Measurements from ENCODE around the gene PARVB.
"Not testable (repeated sequence)": the region's sequence is repeated elsewhere in the genome, so short reads cannot be mapped to it uniquely, and the experiment has no call there.

PARVB gene

DNA sequence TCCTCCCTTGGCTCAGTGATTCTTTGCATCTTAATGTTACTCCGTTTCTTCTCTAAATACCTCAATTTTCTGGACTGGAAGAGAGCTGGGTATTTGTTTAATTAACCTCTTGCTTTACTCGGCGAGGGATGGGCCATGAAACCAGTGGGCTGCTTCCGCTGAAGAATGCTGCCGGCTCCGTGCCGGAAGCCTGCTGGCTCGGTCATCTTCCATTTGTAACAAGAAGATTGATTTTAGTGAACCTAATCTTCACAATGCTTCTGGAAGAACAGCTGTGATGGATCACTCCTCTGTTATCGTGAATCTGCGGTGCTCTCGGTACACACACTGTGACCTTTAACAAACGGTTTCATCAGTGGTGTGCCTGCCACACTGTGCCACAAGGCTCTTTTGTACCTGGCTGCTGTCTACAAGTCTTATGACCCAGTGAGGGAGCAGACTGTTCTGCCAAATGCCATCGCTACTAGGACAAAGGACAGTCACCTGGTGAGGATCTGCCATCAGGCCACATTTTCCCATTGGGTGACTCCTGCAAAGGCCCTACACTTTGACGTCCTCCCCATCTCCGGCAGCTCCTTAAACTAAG, 25.3 kb upstream of the PARVB start:
- no peak for DNase-seq

DNA sequence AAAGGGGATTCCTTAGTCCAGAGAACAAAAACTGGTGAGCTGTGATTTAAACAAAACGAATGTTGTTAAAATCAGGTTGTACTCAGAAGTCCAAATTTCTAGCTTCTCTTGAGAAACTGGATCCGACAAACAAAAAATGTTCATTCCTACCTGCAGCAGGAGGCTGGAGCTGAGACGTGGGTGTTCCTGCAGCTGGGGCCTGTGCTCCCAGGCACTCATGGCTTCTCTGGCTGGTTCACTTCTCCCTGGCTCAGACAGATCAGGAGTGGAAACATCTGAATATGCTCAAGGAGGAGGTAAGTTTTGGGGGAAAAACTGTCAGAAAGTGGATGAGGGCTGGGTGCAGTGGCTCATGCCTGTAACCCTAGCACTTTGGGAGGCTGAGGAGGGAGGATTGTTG, 24.7 kb upstream of the PARVB start:
- no peak for DNase-seq

DNA sequence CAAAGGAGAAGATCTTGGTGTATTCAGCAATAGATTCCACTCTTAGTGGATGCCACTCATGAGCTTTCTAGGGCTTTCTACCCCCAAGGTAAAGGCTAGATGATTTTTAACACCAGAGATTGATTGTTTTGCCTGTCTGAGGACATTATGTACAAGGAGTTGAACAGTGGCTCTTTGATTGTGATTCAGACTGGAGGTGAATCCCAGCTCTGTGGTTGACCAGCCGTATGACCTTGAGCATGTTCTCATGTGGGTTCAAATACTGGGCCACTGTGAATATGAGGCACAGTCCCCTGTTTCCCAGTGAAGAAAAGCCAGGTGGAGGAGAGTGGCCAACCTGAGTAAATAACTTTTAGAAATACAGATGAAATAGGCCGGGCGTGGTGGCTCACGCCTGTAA, 24.0 kb upstream of the PARVB start:
- DNase-seq: no peak

DNA sequence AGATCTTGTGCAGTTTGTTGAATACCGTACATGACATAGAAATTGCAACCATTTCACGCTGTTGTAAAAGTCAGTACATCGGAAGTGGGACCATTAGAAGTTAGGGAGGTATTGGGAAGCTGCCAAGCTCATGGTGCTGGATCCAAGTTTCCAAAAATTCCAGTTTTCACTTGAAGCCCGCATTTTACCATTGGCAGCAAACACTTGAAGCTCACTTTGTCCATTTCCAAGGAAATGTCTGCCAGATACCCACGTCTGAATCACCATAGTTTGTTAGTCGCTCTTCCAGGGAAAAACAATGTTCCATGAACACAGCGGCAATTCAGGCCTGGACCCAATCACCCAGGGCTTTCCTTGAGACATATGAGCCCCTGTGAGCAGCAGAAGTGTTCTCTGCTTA, 22.6 kb upstream of the PARVB start:
- DNase-seq: no peak

DNA sequence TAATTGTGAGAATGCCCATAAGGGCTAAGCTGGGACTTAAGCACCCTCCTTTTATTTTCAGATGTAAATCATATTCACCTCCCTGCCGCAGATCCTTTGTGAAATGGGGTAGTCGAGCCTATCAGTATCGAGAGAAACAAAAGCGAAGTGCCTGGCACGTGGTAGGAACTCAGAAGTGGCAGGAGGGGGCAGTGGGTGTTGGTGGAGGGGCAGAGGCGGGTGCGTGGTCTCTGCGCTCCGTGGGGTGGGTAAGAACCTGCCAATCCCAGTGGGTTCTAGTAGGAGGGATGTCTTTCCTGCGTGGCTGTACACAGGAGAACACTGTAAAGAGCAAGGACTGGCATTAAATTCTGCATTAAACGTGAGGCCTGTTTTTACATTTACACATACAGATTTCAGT, 21.8 kb upstream of the PARVB start:
- DNase-seq: no peak

DNA sequence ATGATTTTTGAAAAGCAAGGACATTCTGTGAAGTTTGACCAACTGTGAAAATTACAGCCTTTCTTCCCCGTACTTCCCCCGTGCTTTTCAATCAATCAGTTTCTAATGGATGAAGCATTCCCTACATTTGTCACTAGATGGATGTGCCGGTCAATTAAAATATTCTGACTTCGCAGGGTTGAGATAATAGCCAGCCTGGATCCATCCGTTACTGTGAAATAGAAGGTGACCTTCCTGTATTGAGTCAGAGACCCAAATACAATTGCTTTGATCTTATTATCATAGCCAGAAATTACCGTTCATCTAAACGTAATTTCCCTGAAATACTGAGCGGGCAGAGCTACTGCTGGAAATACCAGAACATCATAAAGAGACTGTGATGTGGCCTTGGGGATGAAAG, 21.1 kb upstream of the PARVB start:
- no peak for DNase-seq

DNA sequence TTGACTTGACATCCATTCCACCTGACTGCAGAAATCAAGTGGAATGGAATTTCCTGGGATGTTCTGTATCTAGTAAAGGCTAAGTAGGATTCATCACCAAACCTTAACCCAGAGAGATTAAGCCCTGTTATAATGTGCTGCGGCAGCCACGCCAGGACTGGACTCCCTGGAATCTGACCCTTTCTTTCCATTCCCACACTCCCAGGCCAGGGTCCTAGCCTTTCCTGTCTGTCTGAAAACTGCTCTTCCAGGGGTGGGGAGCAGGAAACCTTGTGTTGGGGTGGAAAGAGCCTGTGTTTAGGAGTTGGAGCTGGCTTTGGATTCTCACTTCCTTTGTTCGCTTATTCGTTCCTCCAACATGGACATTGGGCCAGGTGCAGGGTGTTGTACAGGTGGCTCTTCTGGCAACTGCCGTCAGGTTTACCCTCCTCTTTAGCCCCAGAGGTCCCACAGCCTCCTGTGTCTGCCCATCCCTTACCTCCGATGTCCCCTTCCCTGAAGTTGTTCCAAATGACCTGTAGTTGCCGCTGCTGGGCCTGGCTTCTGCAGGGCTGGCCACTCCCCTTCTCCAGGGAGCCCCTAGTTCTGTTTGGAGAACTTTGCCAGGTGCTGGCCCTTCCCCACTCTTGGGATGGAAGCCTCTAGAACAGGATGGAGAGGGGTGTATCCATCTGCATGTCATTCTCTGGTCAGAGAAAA, 20.5 kb upstream of the PARVB start:
- DNase-seq: no peak

DNA sequence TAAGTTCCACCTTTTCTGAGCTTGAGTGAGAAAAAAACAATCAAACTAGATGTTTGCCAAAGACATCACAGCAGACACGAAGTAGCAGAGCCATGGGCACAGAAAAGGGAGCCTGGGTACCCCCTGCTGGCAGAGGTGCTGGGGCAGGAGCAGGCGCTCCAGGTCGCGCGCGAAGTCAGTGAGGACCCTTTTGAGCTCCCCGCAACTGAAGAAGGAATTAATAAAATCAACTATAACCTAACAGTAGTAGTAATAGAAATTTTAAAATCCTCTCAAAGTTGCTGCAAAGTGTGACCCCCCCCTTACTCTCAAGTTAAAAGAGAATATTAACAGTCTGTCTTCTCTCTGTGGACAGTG, 20.0 kb upstream of the PARVB start:
- DNase-seq: no peak

DNA sequence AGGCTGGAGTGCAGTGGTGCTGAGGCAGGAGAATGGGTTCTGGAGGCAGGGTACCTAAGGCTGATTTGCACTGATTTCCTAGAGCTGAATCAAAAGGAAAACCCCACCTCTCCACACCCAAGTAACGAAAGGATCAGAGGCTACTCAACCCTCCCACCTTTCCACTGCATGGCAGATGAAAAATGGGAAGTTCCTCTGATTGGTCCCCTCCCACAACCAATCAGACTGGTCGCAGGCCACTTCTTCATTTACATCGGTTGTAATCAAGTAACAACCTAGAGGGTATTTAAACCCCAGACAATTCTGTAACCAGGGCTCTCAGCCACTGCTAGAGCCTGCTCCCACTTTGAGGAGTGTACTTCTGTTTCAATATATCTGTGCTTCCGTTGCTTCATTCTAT, 18.6 kb upstream of the PARVB start:
- DNase-seq: no peak

DNA sequence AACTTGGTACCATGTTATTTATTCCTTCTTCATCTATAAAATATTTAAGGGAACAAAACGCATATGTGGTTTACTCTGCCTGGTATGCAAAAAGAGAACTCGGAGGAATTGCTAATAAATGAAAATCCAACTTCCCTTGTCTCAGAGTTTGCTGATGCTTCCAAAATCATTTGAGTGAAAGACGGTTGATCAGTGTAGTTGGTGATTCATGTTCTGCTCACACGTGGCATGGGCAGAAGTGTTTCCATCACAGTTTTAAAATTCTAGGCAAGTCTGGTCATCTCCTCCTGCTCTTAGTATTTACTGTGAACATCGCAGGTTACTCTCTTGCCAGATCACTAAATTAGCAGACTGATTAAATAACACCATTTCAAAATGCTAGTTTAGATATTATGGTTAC, 11.9 kb upstream of the PARVB start:
- DNase-seq: no peak

DNA sequence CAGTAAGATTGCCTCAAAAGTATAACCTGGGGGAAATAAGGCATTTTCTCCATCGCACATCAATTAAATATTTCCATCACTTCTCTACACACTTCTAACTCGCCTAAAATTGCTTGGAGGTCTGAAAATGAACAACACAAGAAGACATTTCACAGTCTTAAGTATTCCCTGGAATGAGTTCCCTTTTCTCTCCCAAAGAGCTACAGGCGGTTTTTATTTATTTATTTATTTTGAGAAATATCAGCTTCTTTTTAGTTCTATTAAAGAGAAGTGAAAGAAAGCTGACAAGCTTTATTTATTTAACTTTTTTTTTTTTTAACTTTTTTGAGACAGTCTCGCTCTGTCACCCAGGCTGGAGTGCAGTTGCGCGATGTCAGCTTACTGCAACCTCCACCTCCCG, 11.5 kb upstream of the PARVB start:
- no peak for DNase-seq

DNA sequence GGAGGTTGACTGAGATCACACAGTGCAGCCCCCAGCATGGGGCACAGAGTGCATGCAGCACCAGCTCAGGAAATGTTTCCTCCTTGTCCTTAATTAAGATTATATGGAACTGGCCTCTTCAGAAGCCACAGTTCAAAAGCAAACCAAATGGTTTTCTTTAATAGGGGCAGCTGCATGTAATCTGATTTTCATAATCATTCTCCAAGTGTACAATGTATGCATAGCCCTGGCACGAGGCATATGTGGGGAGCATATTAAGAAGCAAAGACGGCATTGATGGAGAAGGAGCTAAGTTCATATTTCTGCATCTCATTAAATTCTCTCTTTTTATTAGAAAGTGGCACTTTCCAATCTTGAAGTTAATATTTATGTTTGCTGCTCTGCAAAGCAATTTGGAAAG, 9.9 kb upstream of the PARVB start:
- DNase-seq: no peak

DNA sequence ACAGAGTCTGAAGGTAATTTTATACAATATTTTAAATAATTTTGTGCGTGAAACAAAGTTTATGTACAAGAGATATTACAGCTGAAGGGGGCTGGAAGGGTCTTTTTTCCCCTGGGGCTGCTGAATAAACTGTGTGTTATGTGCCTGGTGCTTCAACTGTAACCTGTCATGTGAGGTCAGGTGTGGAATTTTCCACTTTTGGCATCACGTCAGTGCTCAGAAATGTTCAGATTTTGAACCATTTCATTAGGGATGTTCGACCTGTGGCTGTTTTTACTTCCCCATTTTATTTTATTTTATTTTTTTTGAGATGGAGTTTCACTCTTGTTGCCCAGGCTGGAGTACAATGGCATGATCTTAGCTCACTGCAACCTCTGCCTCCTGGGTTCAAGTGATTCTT, 7.5 kb upstream of the PARVB start:
- not testable (repeated sequence) for DNase-seq

DNA sequence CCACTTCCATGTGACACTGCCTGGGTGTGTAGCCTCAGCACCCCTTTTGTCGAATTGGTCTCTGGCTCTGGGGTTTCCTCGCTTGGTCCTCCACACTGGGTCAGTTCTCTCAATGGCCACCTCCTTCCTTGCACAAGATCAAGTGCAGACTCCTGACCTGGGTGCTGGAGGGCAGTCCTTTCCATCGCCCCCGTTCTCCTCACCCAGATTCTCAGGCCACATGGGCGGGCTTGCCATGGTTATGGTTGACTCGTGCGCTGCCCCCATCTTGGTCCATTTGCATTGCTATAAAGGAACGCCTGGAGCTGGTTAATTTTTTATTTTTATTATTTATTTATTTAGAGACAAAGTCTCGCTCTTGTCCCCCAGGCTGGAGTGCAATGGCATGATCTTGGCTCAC, 5.5 kb upstream of the PARVB start:
- DNase-seq: no peak

DNA sequence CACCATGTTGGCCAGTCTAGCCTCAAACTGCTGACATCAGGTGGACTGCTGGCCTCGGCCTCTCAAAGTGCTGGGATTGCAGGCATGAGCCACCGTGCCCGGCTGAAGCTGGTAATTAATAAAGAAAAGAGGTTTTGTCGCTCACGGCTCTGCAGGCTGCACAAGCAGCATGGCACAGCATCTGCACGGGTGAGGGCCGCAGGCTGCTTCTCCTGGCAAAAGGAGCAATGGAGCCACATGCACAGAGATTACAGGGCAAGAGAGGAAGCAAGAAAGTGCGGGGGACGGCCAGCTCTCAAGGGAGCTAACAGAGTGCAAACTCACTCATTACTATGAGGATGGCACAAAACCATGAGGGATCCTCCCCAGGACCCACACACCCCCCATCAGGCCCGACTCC, 4.7 kb upstream of the PARVB start:
- DNase-seq: no peak

DNA sequence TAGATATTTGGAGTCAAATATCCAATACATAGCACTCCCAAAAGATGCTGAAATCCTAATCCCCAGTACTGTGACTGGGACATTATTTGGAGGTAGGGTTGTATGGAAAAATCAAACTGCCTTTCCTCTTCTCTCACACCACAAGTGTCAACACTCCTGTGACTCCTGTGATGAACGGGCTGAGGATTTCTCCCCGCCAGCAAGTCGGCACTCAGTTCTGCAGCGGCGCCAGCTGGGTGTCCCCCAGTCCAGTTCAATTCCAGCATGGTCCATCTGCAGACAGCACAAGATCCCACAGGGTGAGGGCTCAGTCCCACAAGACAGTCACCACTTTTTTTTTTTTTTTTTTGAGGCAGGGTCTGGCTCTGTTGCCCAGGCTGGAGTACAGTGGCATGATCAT, 4.3 kb upstream of the PARVB start:
- no peak for DNase-seq

DNA sequence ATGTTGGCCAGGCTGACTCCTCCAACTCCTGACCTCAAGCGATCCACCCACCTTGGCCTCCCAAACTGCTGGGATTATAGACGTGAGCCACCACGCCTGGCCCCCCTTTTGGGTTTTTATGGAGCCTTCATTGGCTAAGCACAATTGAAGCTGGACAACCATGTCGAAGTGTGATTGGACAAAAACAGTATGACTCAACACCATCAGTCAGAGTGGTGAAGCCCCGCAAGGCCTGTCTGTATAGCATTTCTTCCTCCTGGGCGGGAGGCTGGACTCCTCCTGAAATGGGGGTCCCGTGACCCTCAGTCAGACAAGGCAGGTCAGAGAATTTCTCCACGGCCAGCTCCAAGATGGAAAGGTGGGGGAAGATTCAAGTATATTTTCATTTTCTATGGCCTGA, 3.1 kb upstream of the PARVB start:
- no peak for DNase-seq

DNA sequence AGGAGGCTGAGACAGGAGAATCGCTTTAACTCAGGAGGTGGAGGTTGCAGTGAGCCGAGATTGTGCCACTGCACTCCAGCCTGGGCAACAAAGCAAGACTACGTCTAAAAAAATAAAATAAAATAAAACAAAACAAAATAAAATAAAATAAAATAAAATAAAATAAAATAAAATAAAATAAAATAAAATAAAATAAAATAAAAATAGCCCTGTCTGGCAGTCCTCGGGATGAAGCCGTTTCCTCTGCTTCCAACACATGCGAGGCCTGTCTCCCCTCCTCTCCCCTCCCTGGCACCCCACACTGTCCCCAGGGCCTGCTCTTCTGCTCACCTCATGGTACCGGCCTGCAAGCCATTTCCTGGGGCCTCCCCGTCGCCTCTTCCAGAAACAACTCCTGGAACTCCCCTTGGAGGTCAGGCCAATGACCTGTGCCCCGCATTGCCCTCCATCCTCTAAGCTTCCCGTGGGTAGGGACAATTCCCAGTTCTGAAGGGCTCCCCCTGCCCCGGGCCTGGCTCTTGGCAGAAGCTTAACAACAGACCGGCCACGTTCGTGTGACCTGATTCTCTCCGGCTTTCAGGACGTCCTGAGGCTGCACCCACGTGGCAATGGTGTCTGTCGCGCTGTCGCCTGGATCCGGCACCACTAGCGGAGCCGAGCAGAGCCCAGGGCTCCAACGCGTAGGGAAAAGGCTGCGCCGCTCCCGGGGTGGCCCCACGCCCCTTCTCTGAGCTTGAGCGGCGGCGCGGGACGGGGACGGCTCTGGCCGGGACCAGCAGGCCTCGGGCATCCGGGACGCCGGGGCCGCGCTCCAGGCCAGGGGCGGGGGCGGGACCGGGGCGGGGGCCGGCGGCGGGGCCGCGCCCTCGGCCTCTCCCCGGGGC, 456 bp upstream of the PARVB start:
- no peak for DNase-seq

DNA sequence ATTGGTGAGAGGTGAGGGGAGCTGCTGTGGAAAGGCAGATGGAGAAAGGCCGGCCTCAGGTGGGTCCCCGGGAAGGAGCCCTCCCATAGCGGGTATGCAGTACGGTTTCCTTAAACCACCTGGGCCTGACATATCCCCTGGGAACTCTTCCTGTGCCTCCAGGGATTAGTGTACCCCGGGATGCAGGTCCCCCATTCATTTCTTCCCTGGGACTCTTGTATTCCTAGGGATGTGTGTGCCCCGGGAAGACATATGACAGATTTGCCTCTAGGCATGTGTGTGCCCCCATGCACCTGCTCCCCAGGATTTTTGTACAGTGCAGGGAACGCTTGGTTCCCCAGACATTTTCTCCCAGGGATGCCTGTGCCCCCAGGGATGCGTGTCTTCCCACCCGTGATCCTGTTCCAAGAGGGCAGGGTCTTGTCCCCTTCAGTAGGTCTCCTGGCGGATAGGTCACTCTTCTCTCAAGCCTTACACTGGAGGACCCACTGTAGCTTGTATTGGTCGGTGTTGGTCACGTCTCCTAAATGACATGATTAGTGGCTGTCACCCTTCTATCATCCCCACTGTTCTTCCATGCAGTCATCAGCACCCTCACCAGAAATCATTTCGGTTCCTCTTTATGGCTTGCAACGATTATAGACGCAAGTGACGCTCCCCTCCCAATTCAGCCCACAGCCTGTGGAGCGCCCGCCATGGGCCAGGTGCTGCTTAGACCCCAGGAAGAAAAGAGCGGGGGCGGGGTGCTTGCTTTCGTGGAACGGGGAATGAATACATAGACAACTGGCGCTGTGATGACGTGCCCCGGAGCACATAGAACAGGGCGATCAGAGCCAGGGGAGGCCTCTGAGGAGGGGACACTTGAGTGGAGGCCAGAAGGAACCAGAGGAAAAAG, 1.3 kb downstream of the PARVB start:
- DNase-seq: no peak

DNA sequence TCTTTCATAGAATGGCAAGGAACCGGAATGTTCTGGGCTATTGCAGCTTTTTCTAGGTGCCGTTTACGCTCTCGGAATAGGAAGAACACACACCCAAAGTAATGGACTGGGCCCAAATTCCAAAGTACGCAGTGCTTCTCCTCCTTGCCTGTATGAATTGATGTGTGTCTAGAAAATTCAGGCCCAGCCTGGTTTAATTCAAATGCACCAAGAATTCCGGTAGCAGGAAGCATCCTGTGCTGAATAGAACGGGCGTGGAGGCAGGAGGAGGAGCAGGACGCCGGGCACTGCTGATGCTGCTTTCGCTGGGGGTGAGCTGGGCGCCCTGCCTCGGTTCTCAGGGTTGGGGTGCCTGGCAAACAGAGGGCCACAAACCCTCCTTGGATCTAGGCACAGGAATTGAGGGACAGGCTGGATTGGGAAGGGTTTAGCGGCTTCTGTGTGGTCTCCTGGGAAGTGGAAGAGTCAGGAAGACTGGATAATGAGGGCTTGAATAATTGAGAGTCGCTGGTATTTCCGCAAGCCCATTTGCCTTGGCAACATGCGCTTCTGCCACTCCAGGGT, 2.0 kb downstream of the PARVB start:
- DNase-seq: no peak

DNA sequence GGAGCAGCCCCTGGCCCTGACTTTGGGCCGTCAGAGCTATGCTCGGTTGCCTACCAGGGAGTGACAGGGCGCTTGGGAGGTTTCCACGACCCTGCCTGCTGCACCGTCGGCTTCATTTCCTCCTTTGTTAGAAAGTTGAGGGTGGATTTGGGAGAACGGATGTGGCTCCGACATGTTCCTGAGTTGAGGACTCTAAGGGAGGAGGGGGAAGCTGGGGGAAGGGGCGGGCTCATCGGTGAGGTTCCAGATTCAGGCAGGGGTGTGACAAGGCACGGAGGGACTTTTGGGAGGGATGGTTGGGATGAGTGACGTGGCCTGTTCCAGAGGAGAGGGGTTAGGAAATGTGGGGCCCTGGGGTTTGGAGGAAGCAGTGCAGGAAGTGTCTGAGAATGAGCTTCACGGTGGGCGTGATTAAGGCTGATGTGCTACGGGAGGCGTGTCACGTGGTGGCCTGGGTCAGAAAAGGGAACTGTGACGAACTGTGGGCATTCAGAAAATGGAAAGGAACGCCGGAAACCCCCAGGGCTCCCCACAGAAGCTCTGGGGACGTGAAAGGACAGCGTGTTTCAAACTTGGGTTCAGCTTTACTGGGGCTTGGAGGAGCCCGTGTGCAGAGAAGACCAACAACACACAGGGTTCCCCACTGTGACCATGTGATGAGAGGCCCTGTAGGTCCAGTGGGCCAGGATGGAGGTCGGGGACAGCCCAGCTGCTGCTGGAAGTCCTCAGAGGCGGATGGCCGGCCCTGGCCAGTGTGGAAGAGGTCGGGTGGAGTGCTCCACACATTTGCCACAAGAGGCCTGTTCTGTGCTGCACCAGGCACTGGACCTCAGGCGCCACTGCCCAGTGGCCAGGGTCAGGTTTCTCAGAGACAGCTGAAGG, 2.8 kb downstream of the PARVB start:
- no peak for DNase-seq

DNA sequence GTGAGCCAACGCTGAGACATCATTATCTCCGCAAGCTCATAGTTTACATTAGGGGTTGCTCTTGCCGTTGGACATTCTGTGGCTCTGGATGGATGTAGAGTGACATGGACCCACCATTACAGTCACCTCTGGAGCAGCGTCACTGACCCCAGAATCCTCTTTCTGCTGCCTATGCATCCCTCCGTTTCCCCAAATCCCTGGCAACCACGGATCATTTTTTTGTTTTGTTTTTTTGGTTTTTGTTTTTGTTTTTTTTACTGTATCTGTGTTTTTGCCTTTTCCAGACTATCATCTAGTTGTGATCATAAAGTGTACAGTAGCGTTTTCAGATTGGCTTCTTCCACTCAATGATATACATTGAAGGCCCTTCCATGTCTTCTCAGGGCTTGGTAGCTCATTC, 4.0 kb downstream of the PARVB start:
- DNase-seq: no peak

All from NCI-H1436 treated with DMSO at 0.1 percent for 48 hours (cell line).